Measurements from ENCODE around the gene SPOCK1.

SPOCK1 gene

GRCh38 chr5:137333475-137333874 is 165.7 kb downstream of the SPOCK1 start:
- Mint-ChIP-seq H3K27me3 (no peaks in the 10 kb centered on the region), H3K36me3 (no peaks in the 10 kb centered on the region), H3K4me3 (no peak overlapping the region), H3K4me1 (no peaks in the 10 kb centered on the region), H3K9me3 (no peaks in the 10 kb centered on the region), H3K27ac (no peak overlapping the region)
- no peak for ATAC-seq

DNA sequence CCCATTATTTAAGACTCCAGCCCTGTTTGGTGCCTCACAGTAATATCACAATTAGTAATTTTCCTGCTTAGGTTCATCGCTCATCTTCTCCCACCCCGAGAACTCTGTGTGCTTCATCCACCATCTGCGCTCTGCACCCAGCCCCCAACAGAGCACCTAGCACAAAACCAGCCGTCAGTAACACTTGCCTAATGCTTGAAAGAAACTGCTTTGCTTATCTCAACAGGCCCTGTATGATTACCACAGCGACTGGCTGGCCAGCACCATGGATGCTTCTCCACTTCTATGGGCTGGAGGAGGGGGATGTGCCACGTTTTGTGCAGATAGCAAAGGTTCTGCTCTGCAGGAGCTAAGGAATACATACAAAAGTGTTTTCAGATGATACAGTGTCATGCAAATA is 166.8 kb downstream of the SPOCK1 start:
- Mint-ChIP-seq H3K4me1 (no peaks in the 10 kb centered on the region), H3K4me3 (no peak overlapping the region), H3K27me3 (no peaks in the 10 kb centered on the region), H3K36me3 (no peaks in the 10 kb centered on the region), H3K9me3 (no peaks in the 10 kb centered on the region), H3K27ac (no peak overlapping the region)
- ATAC-seq = no peak

DNA sequence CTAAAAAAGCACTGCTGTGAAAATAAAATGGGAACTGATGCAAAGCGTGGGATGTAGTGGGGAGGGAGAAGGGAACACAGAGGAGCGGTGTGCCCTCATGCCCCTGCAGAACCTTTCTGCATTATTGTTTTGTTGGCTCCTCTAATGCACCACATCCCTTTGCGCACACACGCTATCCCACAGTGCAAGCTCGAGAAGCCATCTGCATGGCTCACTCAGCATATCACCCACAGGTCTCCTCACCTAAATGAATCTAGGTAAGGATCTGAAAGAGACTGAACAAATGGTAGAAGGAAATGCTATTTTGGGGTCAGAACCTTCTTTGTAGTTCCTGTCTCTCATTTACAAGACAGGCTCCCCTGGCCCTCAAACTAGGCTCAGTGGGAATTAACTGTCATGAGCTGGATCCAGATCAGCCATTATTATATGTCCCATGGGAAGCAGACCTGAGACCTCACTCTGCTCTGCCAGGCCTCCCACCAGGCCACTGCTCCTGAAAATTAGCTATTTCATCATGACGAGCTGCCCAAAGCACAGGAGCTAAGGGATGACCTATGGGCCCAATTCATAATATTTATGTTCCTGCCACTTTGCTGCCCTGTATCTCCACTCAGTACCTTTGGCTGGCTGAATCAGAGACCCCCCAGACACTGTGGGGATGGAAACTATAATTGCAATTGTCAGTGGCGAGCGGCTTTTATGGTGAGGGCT is 169.4 kb downstream of the SPOCK1 start:
- Mint-ChIP-seq H3K4me1 (no peaks in the 10 kb centered on the region), H3K4me3 (no peak overlapping the region), H3K27ac (no peak overlapping the region), H3K9me3 (no peaks in the 10 kb centered on the region), H3K36me3 (no peaks in the 10 kb centered on the region), H3K27me3 (no peaks in the 10 kb centered on the region)
- no peak for ATAC-seq

DNA sequence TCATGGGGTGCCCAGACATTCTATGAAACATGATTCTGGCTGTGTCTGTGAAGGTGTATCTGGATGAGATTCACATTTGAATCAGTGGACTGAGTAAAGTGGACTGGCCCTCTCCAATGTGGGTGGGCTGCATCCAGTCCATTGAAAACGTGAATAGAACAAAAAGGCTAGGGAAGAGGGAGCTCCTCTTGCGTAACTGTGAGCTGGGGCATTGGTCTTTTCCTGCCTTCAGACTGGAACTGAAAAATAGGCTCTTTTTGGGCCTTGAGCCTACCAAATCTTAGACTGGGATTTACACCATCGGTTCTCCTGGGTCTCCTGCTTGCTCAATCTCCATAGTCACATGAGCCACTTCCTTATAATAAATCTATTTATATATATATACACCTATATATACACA is 170.1 kb downstream of the SPOCK1 start:
- ATAC-seq = no peak
- H3K9me3 Mint-ChIP-seq = no peaks in the 10 kb centered on the region
- no peaks in the 10 kb centered on the region for H3K36me3 Mint-ChIP-seq
- H3K27me3 Mint-ChIP-seq = peaks cover 3% of the 10 kb centered on the region
- no peak overlapping the region for H3K4me3 Mint-ChIP-seq
- no peak overlapping the region for H3K27ac Mint-ChIP-seq
- H3K4me1 Mint-ChIP-seq = no peaks in the 10 kb centered on the region

DNA sequence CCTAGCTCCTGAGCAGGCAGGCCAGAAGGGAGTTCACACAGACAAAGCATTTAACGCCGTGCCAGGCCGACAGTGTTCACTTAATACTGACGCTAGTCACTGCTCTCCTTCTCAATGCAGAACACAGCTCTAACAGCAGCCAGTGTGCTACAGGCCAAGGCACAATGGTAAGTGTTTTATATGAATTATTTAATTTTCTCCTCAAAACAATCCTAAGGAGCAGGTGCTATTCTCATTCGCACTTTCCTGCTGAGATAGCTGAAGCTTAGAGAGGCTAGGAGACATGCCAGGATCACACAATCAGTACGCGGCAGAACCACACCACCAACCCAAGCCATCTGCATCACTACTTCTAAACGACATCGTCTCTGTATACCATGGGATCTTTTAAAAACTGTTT is 170.7 kb downstream of the SPOCK1 start:
- Mint-ChIP-seq H3K27ac (no peak overlapping the region), H3K27me3 (peaks cover 8% of the 10 kb centered on the region), H3K36me3 (no peaks in the 10 kb centered on the region), H3K4me1 (no peaks in the 10 kb centered on the region), H3K9me3 (no peaks in the 10 kb centered on the region), H3K4me3 (no peak overlapping the region)
- ATAC-seq = no peak

- Mint-ChIP-seq H3K27me3 (peaks cover 27% of the 10 kb centered on the region), H3K9me3 (peaks cover 5% of the 10 kb centered on the region), H3K4me3 (no peak overlapping the region), H3K36me3 (no peaks in the 10 kb centered on the region), H3K4me1 (no peaks in the 10 kb centered on the region), H3K27ac (no peak overlapping the region)
- no peak for ATAC-seq
Observed at GRCh38 chr5:137325721-137326120, 173.4 kb downstream of the SPOCK1 start.

- H3K4me3 Mint-ChIP-seq = no peak overlapping the region
Observed at GRCh38 chr5:137320056-137321045, 178.8 kb downstream of the SPOCK1 start.

GRCh38 chr5:137318027-137318426 is 181.1 kb downstream of the SPOCK1 start:
- no peak overlapping the region for H3K27ac Mint-ChIP-seq
- no peak overlapping the region for H3K4me3 Mint-ChIP-seq
- no peak for ATAC-seq
- H3K9me3 Mint-ChIP-seq = peaks cover 5% of the 10 kb centered on the region
- H3K27me3 Mint-ChIP-seq = peaks cover 26% of the 10 kb centered on the region
- no peaks in the 10 kb centered on the region for H3K36me3 Mint-ChIP-seq
- no peaks in the 10 kb centered on the region for H3K4me1 Mint-ChIP-seq

More at GRCh38 chr5:137320056-137321045, 178.8 kb downstream of the SPOCK1 start:
- Mint-ChIP-seq H3K27me3 (peaks cover 39% of the 10 kb centered on the region), H3K27ac (no peak overlapping the region), H3K9me3 (peaks cover 5% of the 10 kb centered on the region), H3K4me1 (no peaks in the 10 kb centered on the region), H3K36me3 (no peaks in the 10 kb centered on the region)
- no peak for ATAC-seq

GRCh38 chr5:137316346-137316736 is 182.8 kb downstream of the SPOCK1 start:
- no peak overlapping the region for H3K4me3 Mint-ChIP-seq
- no peak for ATAC-seq
- no peak overlapping the region for H3K27ac Mint-ChIP-seq
- H3K27me3 Mint-ChIP-seq = peaks cover 15% of the 10 kb centered on the region
- H3K9me3 Mint-ChIP-seq = no peaks in the 10 kb centered on the region
- H3K4me1 Mint-ChIP-seq = no peaks in the 10 kb centered on the region
- H3K36me3 Mint-ChIP-seq = no peaks in the 10 kb centered on the region

DNA sequence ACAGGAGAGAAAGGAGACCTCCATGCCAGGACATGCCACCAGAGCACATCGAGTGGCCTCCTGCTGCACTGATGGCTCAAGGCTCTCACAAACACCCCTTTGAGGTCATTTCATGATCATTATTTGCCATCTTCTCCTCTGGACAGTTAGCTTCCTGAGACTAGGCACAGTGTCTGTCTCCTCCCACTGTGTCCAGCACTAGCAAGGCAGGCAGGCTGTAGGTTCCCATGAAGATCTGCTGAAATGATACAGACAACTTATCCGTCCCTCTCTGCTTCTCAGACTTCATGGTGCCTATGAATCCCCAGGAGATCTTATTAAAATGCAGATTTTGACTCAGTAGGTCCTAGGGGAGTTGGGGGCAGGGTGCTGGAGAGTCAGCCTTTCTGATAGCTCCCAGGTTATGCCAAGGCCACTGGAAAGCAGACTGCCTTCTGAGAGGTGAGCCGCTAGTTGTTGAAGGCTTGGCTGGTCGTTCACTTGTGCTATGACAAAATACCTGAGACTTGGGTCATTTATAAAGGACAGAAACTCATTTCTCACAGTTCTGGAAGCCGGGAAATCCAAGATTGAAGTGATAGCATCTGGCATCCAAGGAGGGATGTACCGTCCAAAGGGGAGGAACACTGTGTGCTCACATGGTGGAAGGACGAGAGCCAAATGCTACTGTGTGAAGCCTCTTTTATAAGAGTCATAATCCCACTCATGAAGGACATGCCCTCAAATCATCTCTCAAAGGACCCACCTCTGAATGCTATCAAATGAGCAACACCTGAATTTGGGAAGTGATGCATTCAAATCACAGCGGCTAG is 183.4 kb downstream of the SPOCK1 start:
- Mint-ChIP-seq H3K9me3 (no peaks in the 10 kb centered on the region), H3K4me3 (no peak overlapping the region), H3K4me1 (no peaks in the 10 kb centered on the region), H3K36me3 (no peaks in the 10 kb centered on the region), H3K27ac (no peak overlapping the region), H3K27me3 (peaks cover 12% of the 10 kb centered on the region)
- no peak for ATAC-seq

GRCh38 chr5:137315109-137315508 is 184.0 kb downstream of the SPOCK1 start:
- Mint-ChIP-seq H3K4me1 (no peaks in the 10 kb centered on the region), H3K27ac (no peak overlapping the region), H3K27me3 (peaks cover 8% of the 10 kb centered on the region), H3K36me3 (no peaks in the 10 kb centered on the region), H3K9me3 (no peaks in the 10 kb centered on the region), H3K4me3 (no peak overlapping the region)
- ATAC-seq = no peak

DNA sequence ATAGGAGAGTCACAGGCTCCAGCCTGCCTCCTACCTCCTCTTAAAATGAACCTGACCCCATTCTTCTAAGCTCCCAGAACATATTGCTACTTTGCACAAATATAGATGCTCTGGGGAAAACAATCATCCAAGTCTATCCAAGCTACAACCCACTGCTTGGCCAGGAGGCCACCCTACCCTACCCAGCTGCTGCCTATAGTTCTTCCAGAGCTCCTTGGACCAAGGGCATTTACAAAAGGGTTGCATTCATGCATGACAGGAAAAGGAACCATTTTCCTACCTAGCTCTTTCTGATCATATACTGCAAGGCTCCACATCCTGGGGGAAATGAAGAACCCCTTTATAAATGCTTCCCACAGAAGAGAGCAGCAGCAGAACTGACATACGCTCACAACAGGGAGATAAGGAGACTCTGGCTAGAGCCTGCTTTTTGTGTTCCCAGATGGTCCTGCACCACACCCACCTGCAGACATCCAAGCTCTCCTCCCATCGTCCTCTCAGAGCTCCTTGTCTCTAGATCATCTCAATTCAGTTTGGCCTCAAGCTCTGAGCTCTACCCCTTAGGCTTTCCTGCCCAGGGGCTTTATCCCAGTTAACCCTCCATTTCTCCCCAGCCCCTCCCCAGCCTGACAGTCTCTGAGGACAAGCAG is 185.5 kb downstream of the SPOCK1 start:
- Mint-ChIP-seq H3K4me1 (no peaks in the 10 kb centered on the region), H3K27ac (no peak overlapping the region)
- no peak for ATAC-seq

DNA sequence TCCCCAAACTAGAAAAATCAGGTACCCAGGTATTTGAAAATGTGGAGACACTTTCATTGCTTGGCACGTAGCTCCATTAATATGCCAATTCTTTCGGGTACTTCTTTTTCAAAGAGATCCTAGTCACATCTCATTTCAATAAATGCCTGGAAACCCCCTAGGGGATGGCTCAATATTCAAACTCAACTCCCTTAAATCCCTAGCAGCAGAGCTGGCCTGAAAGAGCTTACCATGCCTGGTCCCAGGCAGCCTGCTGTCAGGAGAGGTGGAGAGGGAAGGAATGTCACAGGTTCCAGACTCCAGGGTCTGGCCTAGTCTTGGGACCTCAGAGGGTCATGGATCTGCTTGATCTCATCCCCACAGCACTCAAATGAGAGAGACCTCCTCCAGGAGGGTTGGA is 187.1 kb downstream of the SPOCK1 start:
- Mint-ChIP-seq H3K9me3 (no peaks in the 10 kb centered on the region), H3K4me3 (no peak overlapping the region), H3K36me3 (no peaks in the 10 kb centered on the region), H3K4me1 (no peaks in the 10 kb centered on the region), H3K27ac (no peak overlapping the region), H3K27me3 (peaks cover 2% of the 10 kb centered on the region)
- no peak for ATAC-seq

More for the DNA sequence above, 185.5 kb downstream of the SPOCK1 start:
- Mint-ChIP-seq H3K27me3 (peaks cover 8% of the 10 kb centered on the region), H3K36me3 (no peaks in the 10 kb centered on the region), H3K4me3 (no peak overlapping the region), H3K9me3 (no peaks in the 10 kb centered on the region)

GRCh38 chr5:137310051-137310730 is 188.9 kb downstream of the SPOCK1 start:
- Mint-ChIP-seq H3K9me3 (no peaks in the 10 kb centered on the region), H3K4me1 (no peaks in the 10 kb centered on the region), H3K4me3 (no peak overlapping the region), H3K27me3 (no peaks in the 10 kb centered on the region), H3K36me3 (no peaks in the 10 kb centered on the region), H3K27ac (no peak overlapping the region)
- no peak for ATAC-seq
